ENCODE data around the gene SLC44A5.

DNA sequence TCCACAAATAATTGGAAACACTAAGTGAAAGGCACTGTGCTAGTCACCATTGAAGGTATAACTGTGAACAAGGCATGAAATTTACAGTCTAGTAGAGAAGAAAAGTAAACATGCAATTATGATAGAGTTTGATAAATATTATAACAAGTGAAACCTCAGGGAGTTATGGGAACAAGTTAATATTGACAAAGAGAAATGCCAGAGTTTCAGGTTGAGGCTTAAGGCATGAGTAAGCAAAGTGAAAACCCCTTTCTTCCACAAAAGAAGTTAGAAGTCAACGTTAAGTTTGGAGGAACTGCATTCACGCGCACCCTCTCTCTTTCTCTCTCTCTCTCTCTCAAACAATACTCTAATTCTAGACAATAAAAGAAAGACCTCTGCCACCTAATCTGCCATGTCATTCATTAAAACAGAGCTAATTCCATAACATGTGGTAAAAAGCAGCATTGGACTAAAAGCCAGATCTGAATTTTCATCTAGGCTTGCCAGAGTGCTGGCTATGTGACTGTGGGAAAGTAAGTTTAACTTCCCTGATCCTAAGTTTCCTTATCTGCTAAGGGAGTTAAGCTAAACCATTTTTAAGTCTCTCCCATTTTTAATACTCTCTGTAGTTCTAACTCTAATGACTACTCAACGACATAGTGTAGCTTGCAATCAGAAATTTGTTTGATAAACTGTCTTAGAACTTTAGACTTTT lies 22.0 kb downstream of the SLC44A5 start:
- TF ChIP-seq EZH2 (IDR thresholded peaks at IDR 0.05) (no peak), POLR2AphosphoS5 (IDR thresholded peaks at IDR 0.05; ENCODE audit: borderline replicate concordance, low read depth, low read length) (no peak)

Data from SK-N-MC (cell line).